ENCODE data around the gene TSHZ2.

- no peak for TF ChIP-seq CTCF (IDR thresholded peaks at IDR 0.05)
- no peak for TF ChIP-seq POLR2A (IDR thresholded peaks at IDR 0.05)
Measured at GRCh38 chr20:53059848-53060247, 87.7 kb downstream of the TSHZ2 start.
